ENCODE data around the gene DCN.
A peak's percentile ranks its signal among the peaks of the same experiment; 100 is the strongest.

DNA sequence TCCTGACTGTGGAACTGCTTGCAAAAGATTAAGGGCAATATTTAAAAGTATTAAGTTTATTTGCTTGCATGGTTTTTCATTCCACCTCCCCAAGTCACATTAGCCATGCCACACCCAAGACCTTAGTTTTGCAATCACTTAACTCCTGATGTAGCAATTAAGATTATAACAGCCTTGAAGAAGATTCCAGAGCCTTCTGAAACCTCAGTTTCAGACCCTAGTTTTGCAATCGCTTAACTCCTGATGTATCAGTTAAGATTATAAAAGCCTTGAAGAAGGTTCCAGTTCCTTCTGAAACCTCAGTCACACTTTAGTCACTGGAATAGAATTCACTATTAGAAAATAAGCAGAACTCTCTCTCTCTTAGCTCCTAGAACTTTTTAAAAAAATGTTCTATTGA is 42.7 kb upstream of the DCN start:
- TF ChIP-seq, protein P1, sequence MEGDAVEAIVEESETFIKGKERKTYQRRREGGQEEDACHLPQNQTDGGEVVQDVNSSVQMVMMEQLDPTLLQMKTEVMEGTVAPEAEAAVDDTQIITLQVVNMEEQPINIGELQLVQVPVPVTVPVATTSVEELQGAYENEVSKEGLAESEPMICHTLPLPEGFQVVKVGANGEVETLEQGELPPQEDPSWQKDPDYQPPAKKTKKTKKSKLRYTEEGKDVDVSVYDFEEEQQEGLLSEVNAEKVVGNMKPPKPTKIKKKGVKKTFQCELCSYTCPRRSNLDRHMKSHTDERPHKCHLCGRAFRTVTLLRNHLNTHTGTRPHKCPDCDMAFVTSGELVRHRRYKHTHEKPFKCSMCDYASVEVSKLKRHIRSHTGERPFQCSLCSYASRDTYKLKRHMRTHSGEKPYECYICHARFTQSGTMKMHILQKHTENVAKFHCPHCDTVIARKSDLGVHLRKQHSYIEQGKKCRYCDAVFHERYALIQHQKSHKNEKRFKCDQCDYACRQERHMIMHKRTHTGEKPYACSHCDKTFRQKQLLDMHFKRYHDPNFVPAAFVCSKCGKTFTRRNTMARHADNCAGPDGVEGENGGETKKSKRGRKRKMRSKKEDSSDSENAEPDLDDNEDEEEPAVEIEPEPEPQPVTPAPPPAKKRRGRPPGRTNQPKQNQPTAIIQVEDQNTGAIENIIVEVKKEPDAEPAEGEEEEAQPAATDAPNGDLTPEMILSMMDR (IDR thresholded peaks at IDR 0.05) = no peak
- TF ChIP-seq POLR2A (IDR thresholded peaks at IDR 0.05) = no peak
- TF ChIP-seq POLR2AphosphoS5 (IDR thresholded peaks at IDR 0.05; ENCODE audit: insufficient read depth in 1 of 2, low read depth in 1 of 2) = peak in 1 of 2 donors; percentile 70

Measured in vagina (tissue), 2 donors.